Measurements from ENCODE around the gene GRB2.

DNA sequence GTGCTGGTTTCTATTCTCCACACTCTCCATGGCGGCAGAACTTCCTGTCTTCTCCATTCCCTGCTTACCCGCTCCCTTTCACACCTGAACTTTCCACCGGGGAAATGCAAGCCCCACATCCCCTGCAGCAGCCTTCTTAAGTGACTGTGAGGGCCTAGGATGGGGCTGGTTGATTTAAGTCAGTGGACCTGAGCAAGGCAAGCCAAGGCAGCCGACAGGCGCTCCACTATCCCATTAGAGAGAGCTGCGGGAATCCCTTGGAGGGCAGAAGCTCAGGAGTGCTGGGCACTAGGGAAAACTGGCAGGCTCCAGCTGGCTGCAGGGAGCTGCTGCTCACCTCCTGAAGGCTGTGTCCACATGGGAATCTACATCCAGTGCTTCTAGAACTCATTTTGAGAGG is 80.1 kb downstream of the GRB2 start:
- no peak for TF ChIP-seq CTCF (IDR thresholded peaks at IDR 0.05)
- TF ChIP-seq POLR2A (IDR thresholded peaks at IDR 0.05): no peak

All from prostate gland (tissue), 2 donors.